CD4-positive, alpha-beta T cell treated with Interleukin-17A for 1 hour (primary cell): ENCODE measurements around the gene GLI3.

Source experiments
- DNase-seq: peaks from one replicate; pipeline ENCODE4 v3.0.0-alpha.2; 2020

Gene GLI3

DNA sequence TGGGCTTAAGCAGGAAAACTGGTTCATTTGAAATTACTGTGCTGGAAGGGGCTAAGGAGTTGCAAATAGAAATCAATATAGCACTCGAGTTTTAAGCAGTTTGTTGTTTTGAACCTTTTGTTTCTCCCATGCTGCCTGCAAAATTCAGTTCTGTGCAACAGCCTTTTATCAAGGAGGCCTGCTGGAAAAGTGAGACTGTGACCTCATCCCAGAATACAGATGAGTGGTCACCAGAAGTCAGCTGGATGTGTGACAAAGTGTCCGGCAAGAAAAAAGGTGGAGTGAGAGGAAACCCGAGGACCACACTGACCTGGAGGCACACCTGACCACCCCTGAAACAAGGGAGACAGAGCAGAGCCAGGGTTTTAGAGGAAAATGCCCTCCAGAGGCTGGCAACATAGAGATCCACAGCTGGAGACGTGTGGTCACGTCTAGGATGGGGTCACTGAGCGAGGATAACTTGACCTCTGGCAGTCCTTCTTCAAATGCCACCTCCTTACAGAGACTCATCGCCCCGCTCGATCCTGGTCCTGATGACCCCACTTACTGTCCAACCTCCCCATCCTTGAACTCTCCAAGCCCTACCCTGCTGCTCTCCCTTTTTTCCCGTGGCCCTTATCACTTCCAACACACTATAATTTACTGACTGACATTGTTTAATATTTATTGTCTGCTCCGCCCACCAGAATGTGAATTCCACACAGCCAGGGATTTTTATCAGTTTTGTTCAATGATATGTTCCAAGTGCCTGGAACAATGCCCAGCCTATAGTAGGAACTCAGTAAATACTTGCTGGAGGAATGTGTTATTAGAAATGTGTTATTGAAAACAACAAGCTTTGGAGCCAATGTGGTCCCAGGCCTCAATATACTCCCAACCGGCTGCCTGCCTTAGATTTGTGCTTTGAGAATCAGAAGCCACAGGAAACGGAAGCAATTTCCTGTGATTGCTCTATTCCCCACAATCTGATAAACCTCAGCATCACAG lies 243.8 kb downstream of the GLI3 start:
- DNase-seq = no peak

DNA sequence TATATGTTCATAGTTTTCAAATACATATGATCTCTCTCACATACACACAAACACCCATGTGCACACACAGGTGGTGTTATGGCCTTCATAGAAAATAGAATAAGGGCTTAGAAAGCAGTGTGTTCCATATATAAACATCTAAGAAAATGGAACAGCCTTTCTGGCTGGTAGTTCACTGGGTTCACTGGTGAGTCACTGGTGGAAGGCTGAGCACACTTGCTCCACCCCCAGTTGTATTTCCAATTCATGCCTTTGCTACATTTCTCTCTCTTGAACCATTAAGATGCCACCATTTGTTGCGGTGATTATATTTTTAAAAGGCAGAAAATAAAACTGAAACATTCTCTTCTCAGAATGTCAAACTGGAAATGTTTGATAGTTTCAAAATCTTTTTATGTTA lies 252.1 kb downstream of the GLI3 start:
- DNase-seq = no peak

DNA sequence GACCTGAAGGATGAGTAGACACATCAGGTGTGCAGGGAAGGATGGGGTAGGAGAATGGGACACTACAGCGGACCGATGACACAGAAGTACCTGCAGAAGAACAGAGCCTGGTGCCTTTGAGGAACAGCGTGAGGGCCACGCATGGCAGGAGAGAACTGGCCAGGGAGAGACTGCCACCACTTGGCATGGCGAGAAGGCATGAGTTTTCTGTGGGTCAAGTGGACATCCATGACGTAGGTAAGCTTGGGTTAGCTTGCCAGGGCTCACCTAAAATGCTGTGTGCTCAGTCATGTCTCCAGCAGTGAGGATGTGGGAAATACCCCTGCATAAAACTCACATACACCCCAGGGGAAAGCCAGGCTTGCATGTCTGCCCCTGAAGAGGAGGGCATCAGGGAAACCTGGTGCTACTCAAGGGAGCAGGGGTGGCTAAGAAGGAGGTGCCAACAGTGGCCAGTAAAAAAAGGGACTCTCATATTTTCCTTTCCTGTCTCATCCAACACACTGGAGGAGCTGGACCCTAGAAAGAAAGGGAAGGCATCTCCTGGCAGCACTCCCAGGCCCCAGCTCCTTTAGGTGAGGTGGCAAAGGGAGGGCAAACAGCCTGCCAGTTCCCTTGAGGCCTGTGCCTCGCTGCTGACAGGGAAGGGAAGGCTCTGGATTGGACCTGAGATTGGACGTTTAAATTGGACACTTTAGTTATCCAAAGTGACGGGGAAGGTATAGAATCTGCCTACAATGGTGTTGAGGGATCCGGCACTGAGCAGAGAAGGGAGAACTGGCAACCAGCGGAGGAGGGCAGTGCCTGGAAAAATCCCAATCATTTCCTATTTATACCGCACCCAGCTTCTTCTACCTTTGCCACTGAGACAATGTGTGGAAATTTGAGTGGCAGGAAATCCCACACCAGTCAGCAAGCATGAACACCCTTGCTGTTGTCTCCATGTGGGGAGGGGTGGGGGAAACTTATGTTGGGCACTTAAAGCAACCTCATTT lies 255.7 kb downstream of the GLI3 start:
- DNase-seq = no peak

DNA sequence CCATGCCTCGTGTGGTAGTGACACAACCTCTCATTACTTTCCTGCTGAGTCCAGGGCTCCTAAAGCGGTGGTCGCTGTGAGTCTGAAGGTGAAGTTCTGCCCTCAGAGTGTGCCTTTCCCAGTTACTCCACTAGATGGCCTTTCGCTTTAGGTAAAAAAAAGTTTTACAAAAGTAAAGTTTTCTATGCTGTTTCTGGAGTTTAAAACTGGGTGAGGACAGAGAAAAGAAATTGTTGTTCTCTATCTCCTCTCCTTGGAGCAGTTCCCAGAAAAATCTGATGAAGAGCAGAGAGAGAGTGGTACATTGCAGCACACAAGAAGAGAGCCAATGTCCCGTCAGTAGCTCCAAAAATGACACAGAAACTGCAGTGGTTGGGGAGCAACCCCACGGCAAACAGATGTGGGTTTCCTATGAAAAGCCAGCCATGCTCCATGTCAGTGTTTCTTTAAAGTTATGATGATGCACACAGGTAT lies 257.1 kb downstream of the GLI3 start:
- no peak for DNase-seq

DNA sequence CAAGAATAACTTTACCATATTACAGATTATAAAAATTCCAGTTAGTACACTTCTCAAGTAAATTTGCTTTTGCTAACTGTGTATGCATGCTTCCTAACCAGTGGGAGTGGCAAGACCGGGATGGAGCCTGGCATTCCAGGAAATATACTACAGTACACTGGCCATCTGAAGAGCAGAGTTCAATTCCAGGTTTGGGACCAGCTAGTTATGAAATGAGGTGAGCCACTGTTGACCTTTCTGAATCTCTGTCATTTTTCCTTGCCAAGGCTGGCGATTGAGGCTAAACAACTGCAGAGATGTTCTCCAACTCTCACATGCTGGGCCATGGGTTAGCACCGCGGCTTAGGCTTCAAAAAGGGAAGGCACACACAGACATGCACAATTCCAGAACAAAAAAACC lies 258.2 kb downstream of the GLI3 start:
- no peak for DNase-seq

DNA sequence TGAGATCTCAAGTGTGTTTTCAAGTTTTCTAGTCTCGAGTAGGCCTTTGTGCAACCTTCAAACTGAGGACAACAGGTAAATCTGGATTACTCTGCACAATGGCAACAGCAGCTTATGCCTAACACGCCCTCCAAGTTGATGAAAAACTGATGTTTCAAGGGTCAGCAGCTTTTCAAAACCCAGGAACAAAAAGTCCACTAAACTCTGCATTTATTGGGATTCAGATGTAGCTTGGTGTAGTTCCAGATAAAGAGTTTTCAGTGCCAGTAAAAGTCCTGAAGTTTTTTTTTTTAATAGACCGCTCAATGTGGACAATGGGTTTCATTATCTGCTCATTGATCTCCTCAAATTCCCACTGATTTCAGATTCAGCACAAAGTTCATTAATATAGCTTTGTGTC lies 259.3 kb downstream of the GLI3 start:
- DNase-seq = no peak

DNA sequence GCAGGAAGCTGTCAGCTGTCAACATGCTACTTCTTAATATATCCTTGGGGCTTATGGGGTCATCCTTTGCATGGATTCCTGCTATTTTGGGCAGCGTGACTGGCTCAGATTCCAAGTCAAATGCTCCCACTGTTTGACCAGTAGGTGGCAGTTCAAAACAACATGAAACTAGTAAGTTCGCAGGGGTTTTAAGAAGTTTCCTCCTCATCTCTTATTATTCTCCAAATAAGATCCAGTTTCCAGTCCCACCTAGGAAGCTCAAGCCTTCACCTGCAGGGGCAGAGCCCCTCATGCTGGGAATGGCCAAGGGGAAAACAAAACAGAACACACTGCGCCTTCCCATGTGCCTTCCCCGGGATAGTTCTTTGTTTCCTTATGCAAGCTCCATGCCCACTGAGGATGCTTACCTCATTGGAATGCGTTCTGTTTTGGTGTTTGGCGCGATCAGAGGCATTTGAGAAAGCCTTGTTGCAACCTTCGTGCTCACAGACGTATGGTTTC lies 259.8 kb downstream of the GLI3 start:
- DNase-seq = no peak

DNA sequence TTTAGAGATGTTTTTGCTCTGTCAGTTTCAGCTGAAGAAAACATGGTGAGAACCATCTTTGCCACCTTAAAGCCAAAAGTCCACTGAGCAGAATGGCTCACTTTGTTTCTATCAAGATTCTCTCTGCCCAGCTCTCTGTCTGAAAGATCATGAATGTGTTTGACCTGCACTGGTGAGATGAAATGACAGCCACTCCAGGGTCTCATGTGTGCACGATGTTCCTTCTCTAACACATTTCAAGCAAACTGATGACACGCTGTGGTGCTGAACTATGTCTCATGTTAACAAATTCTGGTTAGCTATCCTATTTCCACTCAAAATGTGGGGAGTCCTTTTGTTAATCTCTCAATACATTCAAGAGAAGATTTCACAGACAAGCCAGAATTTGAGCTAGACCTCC lies 260.6 kb downstream of the GLI3 start:
- DNase-seq = no peak

DNA sequence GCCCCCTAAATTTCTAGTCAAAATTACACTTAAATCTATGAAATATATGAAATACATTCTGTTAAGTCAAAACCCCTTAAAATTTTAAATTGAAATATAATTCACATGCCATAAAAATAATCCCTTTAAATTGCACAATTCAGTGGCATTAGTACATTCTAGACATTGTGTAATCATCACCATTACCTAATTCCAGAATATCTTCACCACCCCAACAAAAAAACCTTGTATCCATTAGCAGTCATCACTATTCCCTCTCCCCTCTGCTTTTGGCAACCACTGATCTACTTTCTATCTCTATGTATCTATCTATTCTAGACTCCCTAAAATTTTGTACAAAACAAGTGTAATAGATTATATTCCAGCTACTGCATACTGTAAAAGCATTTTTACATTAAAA lies 261.2 kb downstream of the GLI3 start:
- no peak for DNase-seq

DNA sequence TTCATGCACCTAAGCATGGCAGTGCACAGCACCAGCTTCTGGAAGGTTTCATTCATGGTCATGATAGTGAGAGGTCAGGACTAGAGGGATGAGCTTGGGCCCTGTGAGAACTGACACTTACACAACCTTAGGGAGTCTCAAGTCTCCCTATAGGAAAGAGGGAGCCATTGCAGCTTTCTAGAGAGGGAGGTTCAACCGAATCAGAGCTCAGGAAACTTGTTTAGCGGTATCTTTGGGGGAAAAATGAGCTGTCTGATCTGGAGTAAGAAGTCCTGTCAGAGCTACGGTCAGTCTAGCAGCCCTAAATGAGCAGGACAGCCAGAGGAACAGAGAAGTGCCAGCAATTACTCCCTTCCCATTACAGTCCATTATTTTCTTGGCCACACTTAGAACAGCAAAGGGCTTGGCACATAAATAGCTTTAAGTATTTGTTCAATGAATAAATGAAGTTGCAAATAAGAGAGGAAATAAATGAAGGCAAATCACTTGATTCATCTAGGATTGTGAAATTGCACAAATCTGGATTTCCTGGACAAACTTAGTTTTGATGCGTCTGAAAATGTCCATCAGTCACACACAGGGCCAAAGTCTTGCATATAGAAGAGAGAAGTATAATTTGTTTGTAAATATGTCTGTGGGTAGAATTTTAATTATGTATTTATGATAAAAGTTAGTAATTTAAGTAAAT lies 262.0 kb downstream of the GLI3 start:
- DNase-seq = no peak

DNA sequence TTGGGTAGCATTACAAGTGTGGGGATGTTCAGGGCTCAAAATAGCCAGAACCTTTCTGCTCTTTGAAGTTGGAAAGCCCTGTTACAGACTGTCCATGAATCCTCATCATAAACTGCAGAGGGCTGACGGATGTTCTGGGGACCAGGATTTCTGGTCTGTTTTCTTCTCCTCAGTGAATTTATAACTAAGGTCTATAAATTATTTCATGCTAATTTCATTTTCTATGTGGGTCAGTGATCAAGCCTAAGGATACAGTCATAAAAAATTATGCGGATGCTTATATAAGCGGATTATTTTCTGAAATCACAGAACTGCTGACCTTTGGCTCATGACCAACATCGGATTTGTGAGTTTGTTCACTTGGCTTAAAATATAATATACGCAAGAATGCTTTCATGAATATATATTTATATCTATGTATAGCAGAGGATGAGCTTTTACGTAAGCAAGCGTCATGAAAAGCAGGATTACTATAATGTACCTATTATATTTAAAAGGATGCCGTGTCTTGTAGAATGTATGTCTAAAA lies 263.7 kb downstream of the GLI3 start:
- no peak for DNase-seq

DNA sequence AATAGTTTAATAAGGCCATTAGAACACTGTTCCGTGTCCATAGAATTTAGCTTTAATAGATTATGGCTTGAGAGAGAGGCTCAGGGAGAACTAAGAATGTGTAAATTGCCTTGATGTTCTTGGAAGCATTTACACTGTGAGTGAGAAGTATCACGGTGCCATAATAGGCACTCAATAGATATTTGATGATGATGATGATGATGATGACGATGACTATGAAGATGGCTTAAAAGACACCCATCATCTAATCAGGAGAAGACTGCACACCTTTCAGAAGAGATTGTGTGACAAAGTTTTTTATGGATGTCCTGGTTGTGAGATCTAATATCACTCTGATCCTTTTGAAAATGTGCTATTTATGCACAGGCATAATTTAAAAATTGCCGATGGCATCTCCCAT lies 264.2 kb downstream of the GLI3 start:
- DNase-seq = no peak

DNA sequence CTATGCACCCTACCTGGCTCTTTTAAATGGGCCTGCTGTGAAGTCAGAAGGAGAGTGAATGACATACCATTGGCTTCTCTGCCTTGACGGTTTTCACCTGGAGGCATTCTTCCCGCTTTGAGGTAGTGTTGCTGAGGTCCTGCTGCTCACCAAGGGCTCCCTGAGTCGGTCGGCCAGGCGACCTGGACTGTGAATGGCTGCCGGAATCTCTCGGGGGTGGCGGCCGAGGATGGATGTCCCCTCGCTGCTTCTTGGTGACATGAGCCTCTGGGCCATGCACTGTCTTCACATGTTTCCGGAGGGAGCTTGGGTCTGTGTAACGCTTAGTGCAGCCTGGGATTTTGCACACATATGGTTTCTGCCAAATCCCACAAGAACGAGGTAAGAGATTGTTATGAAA lies 264.7 kb downstream of the GLI3 start:
- no peak for DNase-seq

DNA sequence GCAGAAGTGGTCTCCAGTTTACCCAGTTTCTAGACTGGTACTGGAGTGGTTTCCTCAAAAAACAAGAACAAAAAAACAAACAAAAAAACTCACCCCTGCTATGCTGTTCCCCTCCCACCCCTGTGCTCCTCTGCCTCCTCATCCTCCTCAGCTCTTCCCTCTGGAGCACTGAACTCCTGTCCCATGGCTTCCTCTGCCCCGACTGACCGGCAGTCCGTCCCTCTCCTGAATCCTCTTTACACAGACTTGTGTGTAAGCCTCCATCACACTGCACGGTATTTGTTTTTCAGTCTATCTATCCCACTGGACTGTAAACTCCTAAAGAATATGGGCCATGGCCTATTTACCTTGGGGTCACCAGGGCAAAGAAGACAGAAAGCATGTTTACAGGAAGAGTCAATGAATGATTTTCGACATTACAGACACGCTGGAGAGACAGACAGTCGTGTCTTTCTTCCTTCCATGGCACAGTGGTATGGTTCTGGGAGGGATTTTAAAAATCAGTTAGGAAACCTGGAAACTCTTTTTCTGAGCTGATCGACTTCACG lies 265.3 kb downstream of the GLI3 start:
- no peak for DNase-seq

DNA sequence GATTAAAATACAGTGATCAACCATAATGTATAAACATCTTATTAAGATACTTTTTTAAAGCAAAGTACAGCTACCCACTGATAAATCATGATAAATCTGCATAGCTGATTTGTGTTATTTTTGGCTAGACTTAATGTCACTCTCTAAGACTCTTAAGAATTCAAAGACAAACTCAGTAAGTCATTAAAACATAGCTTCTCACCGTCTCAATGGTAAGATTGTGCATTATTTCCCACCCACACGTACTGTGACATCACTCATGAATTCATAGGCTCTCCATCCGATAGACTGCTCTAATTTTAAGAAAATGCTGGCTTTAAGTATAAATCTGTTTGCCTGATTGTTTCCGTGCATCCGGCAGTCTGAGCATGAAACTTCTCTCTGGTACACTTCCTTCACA lies 266.1 kb downstream of the GLI3 start:
- DNase-seq = no peak

DNA sequence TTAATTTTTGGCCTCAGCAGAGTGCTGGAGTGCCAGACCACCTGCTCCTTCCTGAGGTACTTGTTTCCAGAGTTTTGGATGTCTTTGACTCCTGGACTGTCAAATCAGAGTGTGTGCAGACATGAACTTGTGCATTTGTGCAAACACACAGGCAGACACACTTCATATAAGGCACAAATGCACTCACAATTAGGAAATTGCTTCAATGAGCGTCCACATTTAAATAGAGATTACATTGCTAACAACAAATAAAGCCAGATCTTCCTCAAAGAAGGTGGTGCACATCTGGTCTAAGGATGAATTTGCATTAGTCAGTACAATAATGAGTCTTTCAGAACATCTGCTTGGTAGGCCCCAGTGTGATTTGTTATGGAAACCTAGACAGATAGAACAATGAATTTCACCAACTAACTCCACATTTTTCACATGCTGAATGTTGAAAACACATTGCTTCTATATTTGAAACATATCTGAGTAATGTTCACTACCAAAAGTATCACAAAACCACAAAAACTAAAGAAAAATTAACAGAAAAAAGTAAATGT lies 267.4 kb downstream of the GLI3 start:
- DNase-seq = no peak

DNA sequence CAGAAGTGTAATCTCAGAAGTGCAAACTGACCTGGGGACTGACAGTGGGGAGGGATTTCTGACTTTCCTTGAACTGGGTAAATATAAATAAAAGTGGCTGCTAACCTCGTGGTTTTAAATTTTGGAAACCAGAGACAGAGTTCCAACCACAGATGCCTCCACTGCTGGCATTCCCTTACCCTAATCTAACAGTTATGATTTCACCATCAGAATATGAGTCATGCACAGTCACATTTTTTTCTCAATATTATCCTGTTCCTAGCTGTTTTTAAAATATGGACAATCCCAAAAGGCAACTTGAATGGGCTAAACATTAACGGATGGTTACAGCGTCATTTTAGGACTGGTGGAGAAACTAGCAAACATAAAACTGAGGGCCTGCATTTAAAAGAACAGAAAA lies 269.9 kb downstream of the GLI3 start:
- DNase-seq = no peak

DNA sequence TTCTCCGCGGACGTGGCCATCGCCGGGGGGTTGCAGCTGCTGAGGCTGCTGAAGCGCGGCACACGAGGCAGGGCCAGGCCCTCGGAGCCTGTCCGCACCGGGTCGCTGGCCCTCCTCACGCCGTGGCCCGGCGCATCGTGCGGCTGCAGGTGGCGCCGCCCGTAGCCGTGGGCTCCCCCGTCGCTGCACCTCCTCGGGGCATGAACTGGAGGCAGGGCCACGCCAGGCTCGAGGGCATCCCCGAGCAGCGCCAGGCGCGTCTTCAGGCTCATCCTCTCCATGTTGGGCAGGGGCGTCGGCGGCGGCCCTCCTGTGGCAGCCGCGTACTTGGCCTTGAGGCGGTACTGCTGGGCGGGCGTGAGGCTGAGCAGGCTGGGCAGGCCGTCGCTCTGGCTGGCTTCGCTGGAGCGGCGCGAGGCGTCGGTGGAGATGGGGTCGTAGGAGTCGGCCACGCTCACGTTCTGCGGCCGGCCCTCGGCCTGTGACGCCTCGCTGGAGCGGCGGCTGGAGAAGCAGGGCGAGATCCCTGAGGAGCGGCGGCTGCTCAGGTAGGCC lies 271.0 kb downstream of the GLI3 start:
- DNase-seq = no peak

DNA sequence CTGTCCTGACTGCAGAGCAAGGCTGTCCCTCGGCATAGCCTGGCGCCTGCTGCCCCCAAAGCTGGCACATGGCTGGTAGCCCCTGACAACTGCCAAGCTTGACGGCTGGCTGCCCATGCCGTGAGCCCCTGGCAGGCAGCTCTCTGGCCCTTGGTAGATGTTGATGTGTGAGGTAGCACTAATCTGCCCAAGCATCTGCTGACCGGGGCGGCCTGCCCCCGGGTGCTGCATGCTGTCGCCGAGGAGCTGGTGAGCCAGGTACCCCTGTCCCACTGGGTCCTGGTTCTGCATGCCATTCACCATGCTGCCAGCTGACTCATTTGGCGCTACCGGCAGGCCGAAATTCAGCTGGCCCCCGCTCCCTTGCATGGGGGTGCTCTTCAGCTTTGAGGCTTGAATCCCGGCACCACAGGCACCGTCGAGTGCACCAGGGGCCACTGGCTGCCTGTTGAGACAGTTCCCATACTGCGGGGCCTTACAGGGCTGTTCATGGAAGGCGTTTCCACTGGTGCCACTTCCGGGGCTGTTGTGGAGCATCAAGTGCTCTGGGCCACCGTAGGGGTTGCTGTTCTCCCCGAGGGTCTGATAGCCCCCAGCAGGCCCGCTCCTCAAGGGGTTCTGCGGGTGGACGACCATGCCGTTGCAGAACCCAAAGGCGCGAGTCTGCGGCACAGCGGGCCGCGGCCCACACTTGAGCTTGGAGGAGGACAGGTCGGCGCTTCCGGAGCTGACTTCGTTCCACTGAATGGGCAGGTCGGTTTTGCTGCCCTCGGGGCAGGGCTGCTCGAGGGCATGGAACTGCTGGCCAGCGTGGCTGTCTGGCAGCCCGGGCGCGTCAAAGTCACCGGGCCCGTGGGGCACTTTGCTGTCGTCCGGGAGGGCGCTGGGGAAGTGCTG lies 271.9 kb downstream of the GLI3 start:
- no peak for DNase-seq

DNA sequence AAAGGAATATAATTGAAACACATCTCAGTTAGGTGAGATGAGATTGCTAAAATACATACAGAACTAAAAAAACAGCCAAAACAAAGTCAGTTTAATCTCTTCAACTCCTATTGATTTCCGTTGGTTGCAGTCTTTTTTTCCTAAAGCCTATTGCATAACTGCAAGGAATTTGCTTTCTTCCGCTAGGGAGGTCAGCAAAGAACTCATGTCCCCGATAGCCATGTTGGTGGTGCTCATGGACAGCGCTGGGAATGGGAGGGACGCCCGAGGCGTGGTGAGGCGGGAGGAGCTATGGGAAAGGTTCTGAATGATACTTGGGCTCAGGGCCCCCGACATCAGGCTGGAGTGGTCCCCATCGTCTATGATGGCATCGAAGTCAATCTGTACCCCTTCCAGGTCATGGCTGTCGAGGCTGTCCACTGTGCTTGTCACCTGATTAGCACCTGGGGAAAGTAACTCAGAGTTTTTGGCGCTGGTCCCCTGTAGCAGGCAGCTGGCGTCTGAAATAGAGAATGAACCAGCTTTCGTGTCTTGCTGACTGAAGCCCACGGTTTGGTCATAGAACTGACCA lies 272.7 kb downstream of the GLI3 start:
- DNase-seq = no peak
